Measurements from ENCODE around the gene AP3M1. TPM values are rescaled to one million over a fixed set of nuclear protein-coding genes. Genes with fewer than 3 reads are reported as not detected.

The AP3M1 gene, protein sequence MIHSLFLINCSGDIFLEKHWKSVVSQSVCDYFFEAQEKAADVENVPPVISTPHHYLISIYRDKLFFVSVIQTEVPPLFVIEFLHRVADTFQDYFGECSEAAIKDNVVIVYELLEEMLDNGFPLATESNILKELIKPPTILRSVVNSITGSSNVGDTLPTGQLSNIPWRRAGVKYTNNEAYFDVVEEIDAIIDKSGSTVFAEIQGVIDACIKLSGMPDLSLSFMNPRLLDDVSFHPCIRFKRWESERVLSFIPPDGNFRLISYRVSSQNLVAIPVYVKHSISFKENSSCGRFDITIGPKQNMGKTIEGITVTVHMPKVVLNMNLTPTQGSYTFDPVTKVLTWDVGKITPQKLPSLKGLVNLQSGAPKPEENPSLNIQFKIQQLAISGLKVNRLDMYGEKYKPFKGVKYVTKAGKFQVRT
- polyA plus RNA-seq (2012; rRNA removed), result 17.7 and 25.8 TPM in 2 replicates
- polyA plus RNA-seq (2012; cell fraction: cytosol; rRNA removed), result 26.6 and 27.1 TPM in 2 replicates
- 10.4 and 21.8 TPM in 2 replicates for polyA plus RNA-seq (2012; cell fraction: nucleus; rRNA removed)

DNA sequence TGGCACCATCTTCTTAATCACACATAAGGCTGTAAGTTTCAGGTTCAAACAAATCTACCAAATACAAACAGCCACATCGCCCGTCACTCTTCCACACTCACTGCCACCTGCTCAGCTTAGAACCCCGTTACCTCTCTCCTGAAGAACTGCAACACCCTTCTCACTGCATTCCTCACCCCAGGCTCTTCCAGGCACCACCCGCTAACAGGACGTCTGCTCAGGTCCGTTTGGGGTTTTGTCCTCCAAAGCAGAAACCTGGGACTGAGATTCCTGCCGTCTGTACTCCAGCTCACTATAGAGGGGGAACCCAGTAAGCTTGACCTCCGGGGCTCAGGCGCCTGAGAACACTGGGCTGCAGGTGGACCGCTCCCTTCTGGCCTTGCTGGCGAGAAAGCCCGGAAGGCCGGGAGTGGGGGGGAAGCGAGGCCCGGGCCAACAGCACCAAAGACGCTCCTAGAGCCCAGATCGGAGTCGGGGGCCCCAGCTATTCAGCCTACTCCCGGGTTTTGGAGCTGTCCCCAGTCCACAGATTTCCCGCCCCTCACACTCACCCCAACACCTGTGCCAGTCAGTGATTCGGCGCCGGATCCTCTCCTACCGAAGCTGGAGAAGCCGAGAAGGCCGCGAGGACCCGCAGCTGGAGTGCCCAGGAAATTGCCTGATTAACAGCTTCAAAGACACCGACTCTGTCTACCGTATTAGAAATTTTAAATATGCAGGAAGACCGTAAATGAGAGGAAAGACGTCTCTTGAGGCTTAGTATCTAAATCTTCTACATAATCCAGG, at the start of gene AP3M1:
AP3M1 (minus strand) TSS at position 625 of the 786 bp plus-strand sequence. CDS start 12,449 bp downstream, outside the sequence.
- Histone ChIP-seq H3K36me3 (replicated peaks in 1 of 2; ENCODE audit: control insufficient read depth in 1 of 2, insufficient read depth in 2 of 2, low read length in 1 of 2) (peaks cover 0 to 10% of the 10 kb centered on the region in 2 experiments), H3K4me3 (ENCODE audit: low read depth in 2 of 2, low read length in 1 of 2) (peak within 1 kb of the TSS; percentile 89 to 97), H3K9me3 (no peaks in the 10 kb centered on the region), H4K20me1 (ENCODE audit: insufficient read depth) (peaks cover 9% of the 10 kb centered on the region), H3K27ac (ENCODE audit: low read depth in 2 of 2, low read length in 1 of 2) (peak within 1 kb of the TSS; percentile 89 to 96), H2AFZ (ENCODE audit: low read depth) (peak within 1 kb of the TSS; percentile 95), H3K9me2 (no peaks in the 10 kb centered on the region), H3K4me1 (ENCODE audit: control insufficient read depth in 1 of 2, insufficient read depth in 2 of 2, low read depth in 1 of 2, low read length in 1 of 2) (peaks cover 8 to 16% of the 10 kb centered on the region in 2 experiments; a peak in 3 of 4 replicates), H3K79me2 (ENCODE audit: insufficient read depth) (peaks cover 76% of the 10 kb centered on the region), H3K9ac (peak within 1 kb of the TSS; percentile 90), H3K27me3 (ENCODE audit: insufficient read depth) (no peaks in the 10 kb centered on the region), H3K4me2 (peak within 1 kb of the TSS; percentile 88), H3F3A (replicated peaks; ENCODE audit: insufficient read depth) (peaks cover 15% of the 10 kb centered on the region)
- ChIA-PET CTCF (interaction anchor here (1.0 to 1.9 kb wide), 4 partner anchors 32 to 302 kb away, joined by 3 to 4 read pairs (median 3); no protein-coding TSS in a partner anchor), POLR2A (interaction anchor here (1.0 to 1.4 kb wide), 2 partner anchors 12 to 26 kb away, joined by 3 to 5 read pairs; no protein-coding TSS in a partner anchor)
- 2% methylated on average over 32 of the region's 32 CpGs for WGBS (ENCODE audit: low lambda C conversion rate)
- TF ChIP-seq RCOR1 (IDR thresholded peaks at IDR 0.05; ENCODE audit: low read length) (peak; percentile 40; the same call in 1 of the 2 replicates), GABPA (IDR thresholded peaks at IDR 0.05; ENCODE audit: low read depth) (peak; percentile 24; the same call in 1 of the 2 replicates), NFIC (IDR thresholded peaks at IDR 0.05; ENCODE audit: borderline replicate concordance) (peak; percentile 25; the same call in 1 of the 2 replicates), FOXJ3 (CRISPR knock-in tag; IDR thresholded peaks at IDR 0.05) (no peak), TAF1 (IDR thresholded peaks at IDR 0.05; ENCODE audit: borderline replicate concordance, low read depth, low read length) (0 out of 2 replicates have a peak, but pooled peaks have one; percentile 7), ELF1 (IDR thresholded peaks at IDR 0.05) (peak; percentile 65; the same call in 1 of the 2 replicates), POLR2AphosphoS5 (IDR thresholded peaks at IDR 0.05; ENCODE audit: low read depth, low read length) (peak; percentile 43; the same call in 1 of the 2 replicates)
- TF ChIP-seq, protein P1, sequence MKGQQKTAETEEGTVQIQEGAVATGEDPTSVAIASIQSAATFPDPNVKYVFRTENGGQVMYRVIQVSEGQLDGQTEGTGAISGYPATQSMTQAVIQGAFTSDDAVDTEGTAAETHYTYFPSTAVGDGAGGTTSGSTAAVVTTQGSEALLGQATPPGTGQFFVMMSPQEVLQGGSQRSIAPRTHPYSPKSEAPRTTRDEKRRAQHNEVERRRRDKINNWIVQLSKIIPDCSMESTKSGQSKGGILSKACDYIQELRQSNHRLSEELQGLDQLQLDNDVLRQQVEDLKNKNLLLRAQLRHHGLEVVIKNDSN (IDR thresholded peaks at IDR 0.05; ENCODE audit: borderline replicate concordance, low read depth), result no peak
- TF ChIP-seq, protein P2, sequence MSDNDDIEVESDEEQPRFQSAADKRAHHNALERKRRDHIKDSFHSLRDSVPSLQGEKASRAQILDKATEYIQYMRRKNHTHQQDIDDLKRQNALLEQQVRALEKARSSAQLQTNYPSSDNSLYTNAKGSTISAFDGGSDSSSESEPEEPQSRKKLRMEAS (IDR thresholded peaks at IDR 0.05; ENCODE audit: low read depth), result 0 out of 2 replicates have a peak, but pooled peaks have one; percentile 15
- peak; percentile 83 for DNase-seq

DNA sequence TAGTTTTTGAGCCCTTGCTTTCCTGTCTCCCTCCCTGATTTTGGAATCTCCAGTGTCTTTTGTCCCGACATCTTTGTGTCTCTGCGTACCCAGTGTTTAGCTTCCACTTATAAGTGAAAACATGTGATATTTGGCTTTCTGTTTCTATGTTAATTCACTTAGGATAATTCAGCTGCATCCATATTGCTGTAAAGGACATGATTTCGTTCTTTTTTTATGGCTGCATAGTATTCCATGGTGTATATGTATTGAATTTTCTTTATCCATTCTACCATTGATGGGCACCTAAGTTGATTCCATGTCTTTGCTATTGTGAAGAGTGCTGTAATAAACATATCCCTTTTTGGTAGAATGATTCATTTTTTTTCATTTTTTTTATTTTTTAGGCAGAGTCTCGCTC, 48.7 kb upstream of the AP3M1 start:
- CTCF ChIA-PET, result interaction anchor here (1.6 kb wide), 1 partner anchor 14 kb away, joined by 5 read pairs; no protein-coding TSS in a partner anchor
- Histone ChIP-seq H3K9me2 (0 out of 2 replicates have a peak, but pooled peaks cover 4% of the 10 kb centered on the region), H3K79me2 (ENCODE audit: insufficient read depth) (peaks cover 86% of the 10 kb centered on the region), H3K27ac (ENCODE audit: low read depth in 2 of 2, low read length in 1 of 2) (no peak overlapping the region), H3K27me3 (ENCODE audit: insufficient read depth) (no peaks in the 10 kb centered on the region), H3K36me3 (replicated peaks in 1 of 2; ENCODE audit: control insufficient read depth in 1 of 2, insufficient read depth in 2 of 2, low read length in 1 of 2) (peaks cover 5 to 29% of the 10 kb centered on the region in 2 experiments), H4K20me1 (ENCODE audit: insufficient read depth) (no peaks in the 10 kb centered on the region), H3K9me3 (no peaks in the 10 kb centered on the region), H3K4me1 (ENCODE audit: control insufficient read depth in 1 of 2, insufficient read depth in 2 of 2, low read depth in 1 of 2, low read length in 1 of 2) (peaks cover 0 to 4% of the 10 kb centered on the region in 2 experiments; a peak in 1 of 4 replicates), H3K4me2 (no peak overlapping the region), H3F3A (replicated peaks; ENCODE audit: insufficient read depth) (peaks cover 11% of the 10 kb centered on the region), H3K4me3 (ENCODE audit: low read depth in 2 of 2, low read length in 1 of 2) (no peak overlapping the region), H3K9ac (no peak overlapping the region), H2AFZ (ENCODE audit: low read depth) (no peak overlapping the region)
- TF ChIP-seq GATA2 (CRISPR knock-in tag; IDR thresholded peaks at IDR 0.05) (no peak), TCF12 (IDR thresholded peaks at IDR 0.05) (no peak), GABPA (IDR thresholded peaks at IDR 0.05; ENCODE audit: low read depth) (no peak), SMC3 (IDR thresholded peaks at IDR 0.05; ENCODE audit: low read depth, low read length) (no peak), FOSL2 (IDR thresholded peaks at IDR 0.05; ENCODE audit: borderline replicate concordance, low read depth) (no peak), FOXJ3 (CRISPR knock-in tag; IDR thresholded peaks at IDR 0.05) (no peak), RCOR1 (IDR thresholded peaks at IDR 0.05; ENCODE audit: low read length) (no peak), MEF2A (IDR thresholded peaks at IDR 0.05; ENCODE audit: borderline replicate concordance, low read depth) (no peak)
- no peak for DNase-seq
- WGBS (ENCODE audit: low lambda C conversion rate), result 95% methylated on average over 4 of the region's 4 CpGs
- POLR2A ChIA-PET, result no interaction called here
